Activated T-cell treated with anti-CD3 and anti-CD28 coated beads for 1 hour (primary cell): Measurements from ENCODE around the gene MYO5B.

Experiments used
- DNase-seq: peaks from one replicate; pipeline ENCODE4 v3.0.0-alpha.2; 2020; ENCODE audit warnings: low read depth

Gene MYO5B

DNA sequence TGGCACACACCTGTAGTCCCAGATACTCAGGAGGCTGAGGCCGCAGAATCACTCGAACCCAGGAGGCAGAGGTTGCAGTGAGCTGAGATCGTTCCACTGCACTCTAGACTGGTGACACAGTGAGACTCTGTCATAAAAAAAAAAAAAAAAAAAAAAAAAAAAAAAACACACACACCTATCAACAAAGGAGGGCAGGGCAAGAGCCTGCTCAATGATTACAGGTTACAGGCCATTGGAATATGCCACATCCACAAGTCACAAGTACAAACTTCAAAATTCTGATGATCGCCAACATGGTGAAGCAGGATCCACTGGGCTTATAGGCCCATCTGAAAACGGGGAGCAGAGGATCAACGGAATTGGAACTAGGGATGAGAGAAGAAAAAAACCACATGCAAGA lies 6.3 kb downstream of the MYO5B start:
- no peak for DNase-seq

DNA sequence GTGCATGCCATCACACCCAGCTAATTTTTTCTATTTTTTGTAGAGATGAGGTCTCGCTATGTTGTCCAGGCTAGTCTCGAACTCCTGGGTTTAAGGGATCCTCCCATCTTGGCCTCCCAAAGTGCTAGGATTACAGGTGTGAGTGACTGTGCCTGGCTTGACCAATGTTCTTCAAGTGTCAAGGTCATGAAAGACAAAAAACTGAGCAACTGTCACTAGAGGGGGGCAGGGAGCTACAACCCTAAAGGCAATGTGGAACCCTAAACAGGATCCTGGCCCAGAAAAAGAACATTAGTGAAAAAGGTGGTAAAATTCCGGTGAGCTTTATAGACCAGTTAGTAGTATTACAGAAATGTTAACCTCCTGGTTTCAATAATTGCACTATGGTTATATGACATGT lies 7.3 kb downstream of the MYO5B start:
- no peak for DNase-seq

DNA sequence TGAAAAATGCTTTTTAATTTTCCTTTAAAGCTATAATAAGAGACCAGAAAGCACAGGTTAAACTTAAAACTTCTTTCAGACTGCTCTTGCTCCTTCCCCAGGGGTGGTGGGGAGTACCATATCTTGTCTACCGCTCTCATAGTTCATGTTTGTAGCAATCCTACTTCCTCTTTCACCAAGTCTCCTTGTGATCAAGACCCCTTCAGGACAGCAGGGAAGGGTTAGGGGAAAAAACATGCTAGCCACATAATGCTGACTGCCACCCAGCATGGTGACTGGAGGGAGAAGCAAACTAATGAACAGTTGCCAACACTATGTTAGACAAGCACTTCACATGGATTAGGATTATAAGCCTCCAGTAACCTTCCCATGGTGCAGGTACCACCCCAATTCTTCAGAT lies 8.6 kb downstream of the MYO5B start:
- no peak for DNase-seq

GRCh38 chr18:50183556-50183955 lies 11.4 kb downstream of the MYO5B start:
- DNase-seq = no peak

DNA sequence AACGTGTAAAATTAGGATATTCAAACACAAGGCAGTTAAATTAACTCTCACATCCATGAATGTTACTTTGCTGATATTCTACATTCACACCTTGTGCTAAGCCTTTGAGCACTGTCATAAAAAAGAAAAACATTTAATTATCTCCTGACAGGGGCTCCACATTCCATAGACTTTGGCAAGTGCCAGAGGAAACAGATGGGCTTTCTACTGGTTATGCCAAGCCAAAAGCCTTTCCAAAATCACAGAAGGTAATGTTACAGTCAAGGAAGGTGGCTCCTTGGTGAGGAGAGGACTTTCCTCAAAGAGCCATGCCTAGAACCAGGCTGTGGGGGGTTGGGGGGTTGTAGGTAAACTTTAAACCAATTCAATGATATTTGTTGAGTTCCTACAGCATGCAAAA lies 12.4 kb downstream of the MYO5B start:
- no peak for DNase-seq

GRCh38 chr18:50181590-50181989 lies 13.4 kb downstream of the MYO5B start:
- no peak for DNase-seq

DNA sequence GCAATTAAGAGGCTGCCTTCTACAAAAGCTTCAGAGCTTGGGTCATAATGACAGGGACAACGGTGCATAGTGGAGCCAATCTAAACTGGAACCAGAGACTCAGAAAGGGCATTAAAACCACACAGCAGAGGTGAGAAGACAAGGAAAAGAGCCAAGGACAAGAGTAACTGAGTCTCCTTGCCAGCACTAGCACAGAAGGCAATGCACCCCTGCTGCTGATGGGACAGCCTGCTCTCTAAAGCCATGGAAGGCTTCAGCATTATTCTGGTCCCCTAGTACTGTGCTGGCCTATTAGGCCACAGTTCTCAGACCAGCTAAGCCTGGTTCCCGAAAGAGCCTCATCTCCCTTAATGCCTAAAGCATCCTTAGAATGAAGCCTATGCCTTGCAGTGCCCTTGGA lies 15.5 kb downstream of the MYO5B start:
- no peak for DNase-seq

GRCh38 chr18:50177294-50177992 lies 17.5 kb downstream of the MYO5B start:
- no peak for DNase-seq

GRCh38 chr18:50172367-50172766 lies 22.6 kb downstream of the MYO5B start:
- no peak for DNase-seq

DNA sequence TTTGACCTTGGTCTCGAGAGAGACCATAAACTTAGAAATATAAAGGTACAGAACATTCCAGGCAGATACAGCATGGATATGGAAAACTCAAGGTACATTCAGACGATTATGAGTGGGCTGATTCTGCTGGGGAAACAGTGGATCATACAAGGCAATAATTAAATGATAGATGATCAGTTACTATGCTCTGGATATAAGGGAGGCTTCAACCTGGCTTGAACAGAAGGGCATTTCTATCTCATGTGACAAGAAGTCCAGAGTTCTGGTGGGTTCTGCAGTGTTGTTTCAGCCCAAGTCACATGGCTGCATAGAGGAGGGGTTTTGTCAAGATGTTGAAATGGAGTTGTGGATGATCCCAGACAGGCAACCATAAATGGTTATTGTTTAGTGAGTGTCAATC lies 23.5 kb downstream of the MYO5B start:
- DNase-seq = no peak

- no peak for DNase-seq
Measured at GRCh38 chr18:50170004-50170403, 24.9 kb downstream of the MYO5B start.

- DNase-seq = no peak
Measured at GRCh38 chr18:50169149-50169548, 25.8 kb downstream of the MYO5B start.

DNA sequence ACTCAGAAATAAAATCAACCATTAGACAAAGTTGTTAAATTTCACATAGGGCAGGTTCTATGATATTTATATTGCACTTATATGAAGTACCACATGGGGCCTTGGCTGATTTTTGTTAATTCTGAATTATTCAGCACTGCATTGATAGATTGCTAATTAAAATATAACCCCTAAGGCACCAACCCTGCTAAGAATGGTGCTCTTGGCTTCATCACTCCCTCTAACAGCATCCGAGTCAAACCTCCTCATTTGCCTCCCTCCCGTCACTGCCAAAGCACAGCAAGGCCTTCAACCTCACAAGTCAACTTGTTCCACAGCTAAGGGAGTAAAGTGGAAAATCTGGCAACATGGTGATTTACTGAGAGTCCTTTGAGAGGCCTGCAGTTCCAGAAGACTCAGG lies 27.0 kb downstream of the MYO5B start:
- no peak for DNase-seq

DNA sequence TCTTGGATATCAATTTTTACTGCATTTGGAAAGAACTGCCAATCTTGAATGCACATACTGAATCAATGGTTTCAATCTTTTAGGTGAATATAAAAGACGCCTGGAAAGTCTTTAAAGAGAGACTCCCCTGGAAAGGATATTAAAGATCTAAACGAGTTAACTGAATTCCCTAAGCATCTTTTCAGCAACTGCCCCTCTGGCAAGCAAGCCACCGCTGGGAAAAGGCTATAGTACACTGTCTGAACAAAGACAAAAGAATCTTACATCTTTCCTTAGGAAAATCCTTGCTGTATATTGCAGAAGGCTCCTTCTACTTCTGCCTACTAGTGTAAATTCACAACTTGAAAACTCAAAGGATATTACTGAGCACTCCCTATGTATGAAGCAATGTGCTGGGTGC lies 28.0 kb downstream of the MYO5B start:
- DNase-seq = no peak

GRCh38 chr18:50163505-50163904 lies 31.4 kb downstream of the MYO5B start:
- no peak for DNase-seq

GRCh38 chr18:50162486-50163304 lies 32.3 kb downstream of the MYO5B start:
- DNase-seq = no peak

- DNase-seq = no peak
Measured at GRCh38 chr18:50161597-50162205, 33.2 kb downstream of the MYO5B start.

DNA sequence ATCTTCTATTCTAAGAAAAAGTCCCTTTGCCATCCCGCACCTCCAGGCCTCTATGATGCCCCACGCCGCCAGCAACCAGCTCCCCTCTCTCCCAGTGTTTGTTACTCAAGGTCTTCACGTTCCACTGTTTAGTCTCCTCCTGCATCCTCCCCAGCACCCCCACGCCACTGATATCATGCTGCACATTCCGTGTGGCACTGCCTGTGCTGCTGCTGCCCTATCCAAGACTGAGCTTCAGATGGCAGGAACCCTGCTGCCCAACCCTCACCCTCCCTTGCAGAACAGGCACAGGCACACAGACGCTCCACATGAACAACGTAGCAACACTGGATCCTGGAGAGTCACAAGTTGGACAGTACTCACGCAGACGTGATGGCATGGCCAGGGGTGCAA lies 35.3 kb downstream of the MYO5B start:
- DNase-seq = no peak

DNA sequence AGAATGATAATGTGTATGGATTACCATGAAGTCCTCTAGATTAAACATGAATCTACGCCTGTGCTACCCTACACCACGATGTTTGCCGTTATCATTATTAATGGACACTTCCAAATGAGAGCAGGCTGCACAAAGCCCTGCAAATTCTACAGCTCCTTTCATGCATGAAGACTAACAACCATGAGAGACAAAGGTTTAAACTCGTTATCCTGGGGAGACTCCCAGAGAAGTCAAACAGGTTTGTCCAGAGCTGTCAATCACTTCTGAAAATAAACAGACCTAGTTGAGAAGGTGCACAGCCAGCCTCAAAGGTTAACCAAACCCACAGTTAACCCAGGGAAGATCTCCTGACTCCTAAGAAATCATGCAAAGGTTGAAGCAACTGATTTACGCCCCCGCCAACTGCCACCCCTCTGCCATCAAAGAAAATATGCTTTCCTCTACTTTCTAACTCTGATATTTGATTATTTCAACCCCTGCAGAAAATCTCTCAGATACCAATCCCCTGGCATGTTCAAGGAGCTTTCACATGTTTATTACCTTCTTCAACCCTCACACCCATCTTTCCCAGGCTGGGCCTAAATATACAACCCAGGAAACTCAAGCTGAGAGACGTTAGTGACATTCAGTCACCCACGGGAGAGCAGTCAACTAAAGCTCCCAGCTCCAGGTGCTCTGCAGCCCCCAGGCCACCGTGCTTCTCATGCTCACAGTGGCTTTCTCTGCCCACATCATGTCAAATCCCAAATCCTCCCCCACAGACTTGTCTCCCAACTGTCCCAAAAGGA lies 35.9 kb downstream of the MYO5B start:
- DNase-seq = no peak

- no peak for DNase-seq
Measured at GRCh38 chr18:50155406-50155805, 39.5 kb downstream of the MYO5B start.

- no peak for DNase-seq
Measured at GRCh38 chr18:50154420-50154819, 40.5 kb downstream of the MYO5B start.

DNA sequence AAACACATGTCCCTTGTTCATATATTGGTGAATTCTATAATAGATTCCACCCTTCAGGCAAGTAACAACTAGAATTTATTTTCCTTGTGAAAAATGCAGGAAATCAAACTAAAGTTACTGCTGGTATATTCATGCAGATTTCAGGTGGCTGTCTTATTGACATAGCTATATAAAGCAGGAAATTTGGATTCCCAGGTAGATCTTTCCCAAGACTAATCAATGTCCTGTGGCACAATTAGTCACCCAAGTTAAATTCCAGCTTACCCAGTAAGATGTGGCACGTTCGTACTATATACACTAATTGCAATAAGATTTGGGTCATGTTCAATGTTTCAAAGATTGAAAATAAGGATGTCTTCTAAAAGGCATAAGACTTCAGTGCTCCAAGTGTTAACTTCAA lies 42.0 kb downstream of the MYO5B start:
- DNase-seq = no peak

GRCh38 chr18:50151926-50152325 lies 43.0 kb downstream of the MYO5B start:
- DNase-seq = no peak
